SU-DHL-6 (cell line): Measurements from ENCODE around the gene CAMK2D.

Experiments used
- CTCF ChIP-seq: fragments of 200-600 bp; sonication (generic); IDR thresholded peaks from one replicate; pipeline ENCODE4 v1.5.1; 2017; ENCODE audit warnings: antibody characterized with exemption, mild to moderate bottlenecking, low read length, moderate library complexity; ENCODE audit not compliant: insufficient read depth, poor library complexity, severe bottlenecking
- EZH2phosphoT487 ChIP-seq: fragments of 200-600 bp; sonication (generic), shearing (Covaris generic); conservative IDR thresholded peaks from 2 replicates; pipeline ENCODE4 v1.6.1; 2018; ENCODE audit warnings: mild to moderate bottlenecking, antibody characterized with exemption, low read length, moderate library complexity, mixed read lengths

GRCh38 chr4:113433116-113433515, 328.4 kb downstream of the CAMK2D start:
- no peak for TF ChIP-seq CTCF
- no peak for TF ChIP-seq EZH2phosphoT487
